SJSA1 (cell line): ENCODE measurements around the gene CAMK2A. TPM values are rescaled to one million over a fixed set of nuclear protein-coding genes. Genes with fewer than 3 reads are reported as not detected.
A peak's percentile ranks its signal among the peaks of the same experiment; 100 is the strongest.

Experiments used
- DNase-seq, 2 experiments: peaks; one replicate each; pipeline ENCODE4 v3.0.0-alpha.2; 2015 to 2020; ENCODE audit warnings: low spot score in 2 of 2, low read depth in 1 of 2
- H3K27ac ChIP-seq: fragments of 250-450 bp; sonication (Bioruptor Pico); 2 replicates; pipeline ENCODE4 v1.5.1; 2020; ENCODE audit warnings: mild to moderate bottlenecking, moderate library complexity
- H3K27me3 ChIP-seq: fragments of 250-450 bp; sonication (Bioruptor Pico); replicated peaks from 2 replicates; pipeline ENCODE4 v1.5.1; 2020; ENCODE audit warnings: mild to moderate bottlenecking, moderate library complexity
- H3K36me3 ChIP-seq: fragments of 250-450 bp; sonication (Bioruptor Pico); 2 replicates; pipeline ENCODE4 v1.5.1; 2020; ENCODE audit warnings: mild to moderate bottlenecking
- H3K4me1 ChIP-seq: fragments of 250-450 bp; sonication (Bioruptor Pico); replicated peaks from 2 replicates; pipeline ENCODE4 v1.6.1; 2021; ENCODE audit warnings: mild to moderate bottlenecking
- H3K4me3 ChIP-seq: fragments of 250-450 bp; sonication (Bioruptor Pico); 2 replicates; pipeline ENCODE4 v1.5.1; 2020; ENCODE audit warnings: mild to moderate bottlenecking
- H3K9me3 ChIP-seq: fragments of 250-450 bp; sonication (Bioruptor Pico); replicated peaks from 2 replicates; pipeline ENCODE4 v1.5.1; 2020; ENCODE audit warnings: mild to moderate bottlenecking
- total RNA-seq: library from RNA; depleted of rRNA; stranded (reverse); fragments of >200 nt; shearing (Covaris generic); gene quantifications from 2 replicates; pipeline ENCODE4 v1.2.3, GENCODE V29; 2014

The CAMK2A gene
- total RNA-seq, 1 experiment from 2014 or later, result not detected

DNA sequence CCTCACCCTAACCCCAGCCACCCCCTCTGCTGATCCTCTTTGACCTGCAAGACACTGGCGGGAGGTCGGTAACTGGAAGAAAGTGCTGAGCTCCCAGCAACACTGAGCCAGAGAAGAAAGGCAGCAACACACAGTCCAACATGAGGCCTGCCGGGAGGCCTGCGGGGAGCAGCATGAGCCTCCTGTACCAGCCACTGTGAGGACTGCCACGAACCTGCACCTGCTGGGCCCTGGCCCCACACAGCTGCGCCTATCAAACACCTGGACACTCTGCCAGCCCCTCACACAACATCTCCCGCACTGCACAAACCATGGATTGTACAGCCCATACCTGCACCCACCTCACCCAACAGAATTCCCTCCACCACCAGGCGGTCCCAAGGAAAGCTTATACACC, 18.3 kb downstream of the CAMK2A start:
- H3K27ac ChIP-seq, result no peak overlapping the region
- H3K9me3 ChIP-seq, result no peaks in the 10 kb centered on the region
- H3K36me3 ChIP-seq, result no peaks in the 10 kb centered on the region
- H3K27me3 ChIP-seq, result no peaks in the 10 kb centered on the region
- H3K4me1 ChIP-seq, result 0 out of 2 replicates have a peak, but pooled peaks cover 4% of the 10 kb centered on the region
- H3K4me3 ChIP-seq, result no peak overlapping the region
- no peak for DNase-seq

DNA sequence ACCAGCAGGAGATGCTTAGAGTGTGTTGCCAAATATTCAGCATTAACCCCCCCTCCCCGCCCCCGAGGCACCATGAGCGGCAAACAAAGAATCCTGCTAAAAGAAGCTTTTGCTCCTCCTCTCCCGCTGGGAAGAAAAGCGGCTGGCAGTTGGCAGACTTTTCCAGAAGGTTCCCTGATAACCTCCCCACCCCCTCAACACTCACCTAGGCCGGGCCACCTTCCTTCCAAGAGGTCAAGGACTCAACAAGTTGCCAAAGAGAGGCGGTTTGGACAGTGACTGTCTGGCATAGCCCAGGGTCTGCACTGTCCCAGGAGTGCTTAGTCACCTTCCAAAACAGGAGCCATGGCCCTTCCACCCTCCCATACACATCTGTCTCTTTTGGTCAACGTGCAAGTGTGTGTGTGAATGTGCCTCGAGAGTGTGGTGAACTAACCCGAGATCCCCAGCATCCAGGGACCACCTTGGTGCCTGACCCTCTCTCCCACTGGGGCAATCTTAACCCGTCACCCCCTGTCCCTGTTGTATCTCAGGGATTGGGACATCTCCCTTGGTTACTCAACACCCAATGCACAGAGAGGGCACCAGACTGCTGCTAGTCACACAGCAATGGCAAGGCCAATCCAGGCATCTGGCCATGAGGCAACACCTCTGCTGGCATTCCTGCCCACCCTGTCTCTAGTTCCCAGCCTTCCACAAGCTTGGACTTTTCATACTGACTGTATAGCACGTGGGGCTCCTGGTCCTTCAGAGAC, 18.9 kb downstream of the CAMK2A start:
- H3K27me3 ChIP-seq, result no peaks in the 10 kb centered on the region
- no peak overlapping the region for H3K4me3 ChIP-seq
- DNase-seq, result no peak
- 0 out of 2 replicates have a peak, but pooled peaks cover 4% of the 10 kb centered on the region for H3K4me1 ChIP-seq
- no peaks in the 10 kb centered on the region for H3K9me3 ChIP-seq
- no peak overlapping the region for H3K27ac ChIP-seq
- H3K36me3 ChIP-seq, result no peaks in the 10 kb centered on the region

- H3K4me1 ChIP-seq, result peaks cover 24% of the 10 kb centered on the region
- H3K36me3 ChIP-seq, result 0 out of 2 replicates have a peak, but pooled peaks cover 2% of the 10 kb centered on the region
- DNase-seq, result no peak
- H3K27ac ChIP-seq, result no peak overlapping the region
- H3K4me3 ChIP-seq, result no peak overlapping the region
- H3K27me3 ChIP-seq, result no peaks in the 10 kb centered on the region
- no peaks in the 10 kb centered on the region for H3K9me3 ChIP-seq
Measured at GRCh38 chr5:150266871-150267291, 22.7 kb downstream of the CAMK2A start.

GRCh38 chr5:150265870-150266383, 23.6 kb downstream of the CAMK2A start:
- H3K4me1 ChIP-seq, result peaks cover 33% of the 10 kb centered on the region
- no peak overlapping the region for H3K27ac ChIP-seq
- no peaks in the 10 kb centered on the region for H3K9me3 ChIP-seq
- no peaks in the 10 kb centered on the region for H3K27me3 ChIP-seq
- 0 out of 2 replicates have a peak, but pooled peaks cover 2% of the 10 kb centered on the region for H3K36me3 ChIP-seq
- no peak for DNase-seq
- no peak overlapping the region for H3K4me3 ChIP-seq

GRCh38 chr5:150264667-150265603, 24.6 kb downstream of the CAMK2A start:
- no peak for DNase-seq
- no peaks in the 10 kb centered on the region for H3K9me3 ChIP-seq
- 0 out of 2 replicates have a peak, but pooled peaks cover 2% of the 10 kb centered on the region for H3K36me3 ChIP-seq
- peaks cover 31% of the 10 kb centered on the region for H3K4me1 ChIP-seq
- no peak overlapping the region for H3K4me3 ChIP-seq
- no peaks in the 10 kb centered on the region for H3K27me3 ChIP-seq
- no peak overlapping the region; the same call in 1 of the 2 replicates for H3K27ac ChIP-seq

- Histone ChIP-seq H3K36me3 (0 out of 2 replicates have a peak, but pooled peaks cover 2% of the 10 kb centered on the region), H3K27me3 (no peaks in the 10 kb centered on the region), H3K27ac (no peak overlapping the region; the same call in 1 of the 2 replicates), H3K4me1 (peaks cover 31% of the 10 kb centered on the region), H3K9me3 (no peaks in the 10 kb centered on the region), H3K4me3 (no peak overlapping the region)
- DNase-seq, result peak; percentile 76 to 86
Measured at GRCh38 chr5:150263801-150264621, 25.6 kb downstream of the CAMK2A start.

DNA sequence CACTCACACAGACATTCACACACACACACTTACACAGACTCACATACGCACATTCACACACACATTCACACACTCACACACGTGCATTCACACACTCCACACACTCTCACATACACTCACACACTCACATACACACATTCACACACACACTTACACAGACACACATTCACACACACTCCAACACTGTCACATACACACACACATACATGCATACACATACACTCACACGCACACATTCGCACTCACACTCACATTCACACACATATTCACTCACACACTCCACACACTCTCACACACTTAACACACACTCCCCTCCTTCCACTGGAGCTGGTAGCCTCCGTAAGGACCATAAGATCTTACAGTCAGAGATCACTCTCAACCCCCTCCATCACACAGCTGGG, 26.2 kb downstream of the CAMK2A start:
- Histone ChIP-seq H3K36me3 (0 out of 2 replicates have a peak, but pooled peaks cover 2% of the 10 kb centered on the region), H3K27ac (no peak overlapping the region), H3K9me3 (no peaks in the 10 kb centered on the region), H3K4me3 (no peak overlapping the region), H3K27me3 (no peaks in the 10 kb centered on the region), H3K4me1 (peaks cover 31% of the 10 kb centered on the region)
- DNase-seq, result no peak

- Histone ChIP-seq H3K27me3 (no peaks in the 10 kb centered on the region), H3K4me3 (no peak overlapping the region), H3K9me3 (no peaks in the 10 kb centered on the region), H3K27ac (no peak overlapping the region), H3K4me1 (peaks cover 31% of the 10 kb centered on the region), H3K36me3 (0 out of 2 replicates have a peak, but pooled peaks cover 2% of the 10 kb centered on the region)
- no peak for DNase-seq
Measured at GRCh38 chr5:150262502-150262901, 27.1 kb downstream of the CAMK2A start.

DNA sequence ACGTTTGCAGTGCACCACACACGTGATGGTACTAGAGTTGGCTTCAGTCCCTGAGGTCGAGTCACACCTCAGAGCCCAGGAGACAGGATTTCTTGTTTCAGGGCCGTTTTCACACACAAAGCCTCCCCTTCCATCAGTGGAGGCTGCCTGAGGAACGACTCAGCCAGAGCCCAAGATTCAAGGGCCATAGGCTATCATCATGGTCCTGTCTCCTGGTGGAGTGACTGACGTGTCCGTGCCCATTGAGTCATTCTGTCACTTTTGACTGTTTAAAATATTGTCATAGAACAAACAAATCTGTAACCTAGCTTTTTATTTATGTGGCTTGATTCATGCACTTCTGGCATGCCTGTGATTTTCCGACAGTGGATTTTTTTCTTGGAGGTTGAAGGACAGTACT, 28.3 kb downstream of the CAMK2A start:
- peak in 1 of 2 experiments; percentile 47 for DNase-seq

GRCh38 chr5:150258130-150258529, 31.4 kb downstream of the CAMK2A start:
- H3K9me3 ChIP-seq, result no peaks in the 10 kb centered on the region
- 0 out of 2 replicates have a peak, but pooled peaks cover 1% of the 10 kb centered on the region for H3K36me3 ChIP-seq
- no peak overlapping the region for H3K27ac ChIP-seq
- H3K27me3 ChIP-seq, result no peaks in the 10 kb centered on the region
- H3K4me1 ChIP-seq, result peaks cover 16% of the 10 kb centered on the region
- DNase-seq, result no peak
- no peak overlapping the region for H3K4me3 ChIP-seq

More for the DNA sequence above, 28.3 kb downstream of the CAMK2A start:
- Histone ChIP-seq H3K4me3 (no peak overlapping the region), H3K27me3 (no peaks in the 10 kb centered on the region), H3K27ac (no peak overlapping the region), H3K36me3 (0 out of 2 replicates have a peak, but pooled peaks cover 2% of the 10 kb centered on the region), H3K4me1 (peaks cover 31% of the 10 kb centered on the region), H3K9me3 (no peaks in the 10 kb centered on the region)

DNA sequence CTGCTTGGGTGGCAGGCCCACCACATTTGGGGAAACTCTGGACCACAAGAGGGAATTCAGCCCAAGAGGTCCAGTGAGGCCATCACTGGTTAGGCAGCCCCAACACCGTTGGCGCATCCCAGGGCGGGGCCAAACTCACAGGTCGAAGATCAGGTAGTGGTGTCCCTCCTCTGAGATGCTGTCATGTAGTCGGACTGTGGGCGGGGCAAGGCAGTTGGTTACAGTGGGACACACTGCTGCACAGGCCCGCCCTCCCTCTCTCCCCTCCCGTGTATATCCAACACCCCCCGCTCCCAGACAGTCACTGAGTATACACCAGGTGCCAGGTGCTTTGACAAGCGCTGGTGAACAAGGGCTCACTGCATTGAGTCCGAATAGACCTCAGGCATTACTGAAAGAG, 32.1 kb downstream of the CAMK2A start:
- no peaks in the 10 kb centered on the region for H3K36me3 ChIP-seq
- H3K27ac ChIP-seq, result no peak overlapping the region
- no peaks in the 10 kb centered on the region for H3K27me3 ChIP-seq
- no peak overlapping the region for H3K4me3 ChIP-seq
- H3K4me1 ChIP-seq, result peaks cover 14% of the 10 kb centered on the region
- H3K9me3 ChIP-seq, result no peaks in the 10 kb centered on the region
- DNase-seq, result no peak

DNA sequence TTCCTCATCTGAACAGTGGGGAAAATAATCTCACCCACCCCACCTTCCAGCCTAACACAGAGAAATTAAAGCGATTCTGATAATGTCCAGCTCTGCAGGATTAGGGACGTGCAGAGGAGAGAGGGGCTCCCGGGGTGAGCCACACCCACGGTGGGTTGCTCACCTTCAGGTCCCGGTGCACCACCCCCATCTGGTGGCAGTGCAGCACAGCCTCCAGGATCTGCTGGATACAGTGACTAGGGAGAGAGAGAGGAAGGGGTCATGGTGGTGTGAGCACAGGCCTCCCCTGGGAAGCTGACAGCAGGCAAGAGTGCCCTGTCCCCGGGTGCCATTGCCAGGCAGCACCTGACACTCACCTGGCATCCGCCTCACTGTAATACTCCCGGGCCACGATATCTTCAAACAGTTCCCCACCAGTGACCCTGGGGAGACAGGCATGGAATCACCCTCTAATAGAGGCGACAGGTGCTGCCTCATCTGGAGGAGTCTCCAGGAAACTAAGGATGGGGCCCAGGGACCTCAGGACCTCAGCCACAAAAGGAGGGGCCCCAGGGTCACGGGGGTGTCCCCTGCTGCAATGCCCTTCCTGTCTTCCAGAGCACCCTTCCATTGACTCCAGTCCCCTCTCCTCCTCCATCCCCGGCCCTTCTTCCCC, 33.0 kb downstream of the CAMK2A start:
- Histone ChIP-seq H3K27me3 (no peaks in the 10 kb centered on the region), H3K36me3 (no peaks in the 10 kb centered on the region), H3K27ac (no peak overlapping the region), H3K4me1 (peaks cover 8% of the 10 kb centered on the region), H3K9me3 (no peaks in the 10 kb centered on the region), H3K4me3 (no peak overlapping the region)
- DNase-seq, result no peak
